Measurements from ENCODE around the gene MYO1D. TPM values are rescaled to one million over a fixed set of nuclear protein-coding genes. Genes with fewer than 3 reads are reported as not detected.
A peak's percentile ranks its signal among the peaks of the same experiment; 100 is the strongest.
"Not testable (repeated sequence)": the region's sequence is repeated elsewhere in the genome, so short reads cannot be mapped to it uniquely, and the experiment has no call there.

MYO1D gene
- total RNA-seq (10 to 100 TPM; 62.0 to 92.8 TPM), polyA plus RNA-seq (ENCODE audit: insufficient read length in 6 of 6) (10 to 100 TPM; 22.0 to 29.4 (median 26.9) TPM)
- long read RNA-seq, donor 1, full-length matches to known transcripts, result 2 of 2 reads
- long read RNA-seq, donor 1, partial matches to known transcripts, result 0 of 2 reads
- long read RNA-seq, donor 1, other reads (novel, unspliced or antisense), result 0 of 2 reads
- long read RNA-seq, donor 2, full-length matches to known transcripts, result 2 of 2 reads
- long read RNA-seq, donor 2, partial matches to known transcripts, result 0 of 2 reads
- long read RNA-seq, donor 2, other reads (novel, unspliced or antisense), result 0 of 2 reads
- long read RNA-seq, donor 3, full-length matches to known transcripts, result 1 of 308 reads
- long read RNA-seq, donor 3, partial matches to known transcripts, result 118 of 308 reads
- long read RNA-seq, donor 3, other reads (novel, unspliced or antisense), result 189 of 308 reads
- long read RNA-seq, donor 4, partial matches to known transcripts, result 0 of 2 reads
- long read RNA-seq, donor 4, other reads (novel, unspliced or antisense), result 2 of 2 reads
- long read RNA-seq, donor 5, full-length matches to known transcripts, result 3 of 3 reads
- long read RNA-seq, donor 5, partial matches to known transcripts, result 0 of 3 reads
- long read RNA-seq, donor 5, other reads (novel, unspliced or antisense), result 0 of 3 reads
- long read RNA-seq, donor 6, full-length matches to known transcripts, result 4 of 4 reads
- long read RNA-seq, donor 6, partial matches to known transcripts, result 0 of 4 reads
- long read RNA-seq, donor 6, other reads (novel, unspliced or antisense), result 0 of 4 reads
- long read RNA-seq, donor 7, full-length matches to known transcripts, result 2 of 404 reads
- long read RNA-seq, donor 7, partial matches to known transcripts, result 230 of 404 reads
- long read RNA-seq, donor 7, other reads (novel, unspliced or antisense), result 172 of 404 reads
- long read RNA-seq, donor 8, full-length matches to known transcripts, result 3 of 424 reads
- long read RNA-seq, donor 8, partial matches to known transcripts, result 383 of 424 reads
- long read RNA-seq, donor 8, other reads (novel, unspliced or antisense), result 38 of 424 reads
- long read RNA-seq, donor 9, result 0 reads
- long read RNA-seq, donor 10, partial matches to known transcripts, result 1 of 3 reads
- long read RNA-seq, donor 10, other reads (novel, unspliced or antisense), result 2 of 3 reads
- long read RNA-seq, donor 11, result 0 reads
- long read RNA-seq, donor 12, full-length matches to known transcripts, result 3 of 3 reads
- long read RNA-seq, donor 12, partial matches to known transcripts, result 0 of 3 reads
- long read RNA-seq, donor 12, other reads (novel, unspliced or antisense), result 0 of 3 reads

- Histone ChIP-seq H3K36me3 (no peaks in the 10 kb centered on the region), H3K4me1 (peaks cover 11 to 30% of the 10 kb centered on the region in 2 donors), H3K27me3 (peaks cover 0 to 19% of the 10 kb centered on the region in 2 donors), H3K27ac (peak within 1 kb of the TSS; percentile 83 to 93), H3K4me3 (peak within 1 kb of the TSS; percentile 66 to 81), H3K9me3 (no peaks in the 10 kb centered on the region)
- peak; percentile 19 to 27 for TF ChIP-seq CTCF (IDR thresholded peaks at IDR 0.05)
- peak in 3 of 4 donors; percentile 74 to 88 (median 79) for DNase-seq
- intact Hi-C loops (cut with DNase I), result loop anchor here in 1 of 2 donors (5.0 kb wide), 1 partner anchor 94 kb away; no protein-coding TSS in a partner anchor
- peak; percentile 71 for ATAC-seq
Measured at GRCh38 chr17:32876417-32877163, at the start of gene MYO1D. MYO1D (minus strand) TSS chr17:32877124; CDS start chr17:32876872, 252 bp downstream.

GRCh38 chr17:32926183-32926582 is 49.3 kb upstream of the MYO1D start:
- intact Hi-C loops (cut with DNase I), result no loop called here
- Histone ChIP-seq H3K9me3 (no peaks in the 10 kb centered on the region), H3K27me3 (peaks cover 0 to 54% of the 10 kb centered on the region in 2 donors), H3K36me3 (no peaks in the 10 kb centered on the region), H3K27ac (no peak overlapping the region), H3K4me3 (no peak overlapping the region), H3K4me1 (peaks cover 5 to 9% of the 10 kb centered on the region in 2 donors)
- no peak for TF ChIP-seq CTCF (IDR thresholded peaks at IDR 0.05)
- DNase-seq, result no peak
- no peak for ATAC-seq

- H3K27me3 ChIP-seq, result peaks cover 0 to 32% of the 10 kb centered on the region in 2 donors
- ATAC-seq; H3K27ac ChIP-seq; H3K4me1 ChIP-seq; H3K9me3 ChIP-seq; H3K36me3 ChIP-seq; H3K4me3 ChIP-seq; intact Hi-C loops (cut with DNase I); DNase-seq: not testable (repeated sequence)
Measured at GRCh38 chr17:32923905-32924304, 47.0 kb upstream of the MYO1D start.

GRCh38 chr17:32921017-32921416 is 44.1 kb upstream of the MYO1D start:
- no peak for TF ChIP-seq CTCF (IDR thresholded peaks at IDR 0.05)
- Histone ChIP-seq H3K27ac (no peak overlapping the region), H3K9me3 (no peaks in the 10 kb centered on the region), H3K4me1 (no peaks in the 10 kb centered on the region), H3K36me3 (no peaks in the 10 kb centered on the region), H3K27me3 (peaks cover 0 to 3% of the 10 kb centered on the region in 2 donors), H3K4me3 (no peak overlapping the region)
- intact Hi-C loops (cut with DNase I), result no loop called here
- no peak for ATAC-seq
- no peak for DNase-seq
